Kidney (tissue), 14 donors: ENCODE measurements around the gene TLL2. TPM values are rescaled to one million over a fixed set of nuclear protein-coding genes. Genes with fewer than 3 reads are reported as not detected.

Source experiments
- DNase-seq, 5 donors: peaks; one replicate each; pipeline ENCODE4 v3.0.0-alpha.2; 2013 to 2020
- FAIRE-seq: peaks from 2 replicates; lab custom pipeline; 2012; peaks lifted over from hg19 to GRCh38; lab: Jason Lieb, UNC
- H3K27ac ChIP-seq, 2 donors: one replicate each; pipeline ENCODE4 v1.7.0; 2013; ENCODE audit warnings: low read depth in 2 of 2, low read length in 2 of 2, inconsistent platforms in 1 of 2
- H3K27me3 ChIP-seq: one replicate; pipeline ENCODE4 v1.7.1; 2013; ENCODE audit warnings: low read length, inconsistent platforms; ENCODE audit not compliant: control insufficient read depth, insufficient read depth
- H3K36me3 ChIP-seq, 3 donors: one replicate each; pipeline versions ENCODE4 v1.7.0 to v1.7.1; 2013; ENCODE audit warnings: low read length in 3 of 3, control low read depth in 1 of 3, inconsistent platforms in 1 of 3; ENCODE audit not compliant: insufficient read depth in 3 of 3, control insufficient read depth in 2 of 3
- H3K4me1 ChIP-seq, 3 donors: one replicate each; pipeline versions ENCODE4 v1.7.0 to v1.7.1; 2013; ENCODE audit warnings: low read length in 3 of 3, inconsistent platforms in 1 of 3, low read depth in 1 of 3; ENCODE audit not compliant: control insufficient read depth in 2 of 3, insufficient read depth in 2 of 3
- H3K4me3 ChIP-seq, 3 donors: one replicate each; pipeline versions ENCODE4 v1.7.0 to v1.8.1; 2013; ENCODE audit warnings: low read length in 3 of 3, control low read depth in 1 of 3, inconsistent platforms in 1 of 3
- H3K9ac ChIP-seq, 3 donors: one replicate each; pipeline versions ENCODE4 v1.7.0 to v1.7.1; 2013; ENCODE audit warnings: low read length in 3 of 3, control low read depth in 1 of 3, inconsistent platforms in 1 of 3
- H3K9me3 ChIP-seq, 3 donors: one replicate each; pipeline versions ENCODE4 v1.7.0 to v1.7.1; 2013; ENCODE audit warnings: low read length in 3 of 3, control low read depth in 1 of 3, inconsistent platforms in 1 of 3; ENCODE audit not compliant: control insufficient read depth in 2 of 3, insufficient read depth in 1 of 3
- CTCF ChIP-seq: IDR thresholded peaks from 3 replicates; pipeline ENCODE4 v1.5.1; 2012; ENCODE audit warnings: mild to moderate bottlenecking, moderate library complexity, borderline replicate concordance; ENCODE audit not compliant: insufficient read depth; ENCODE audit errors: extremely low read depth
- intact Hi-C: fragments of 100-400 bp; cut with DNase I; formaldehyde crosslinking; loops from one replicate; pipeline ENCODE4 v1.11.1; 2022
- polyA plus RNA-seq: library from polyadenylated mRNA; stranded (reverse); fragments of 350-450 nt; fragmentation: Illumina TruSeq; extraction: RNeasy Lipid Tissue Mini Kit (QIAGEN cat#74804); gene quantifications from one replicate; pipeline ENCODE4 v1.2.3, GENCODE V29; 2014; ENCODE audit warnings: low read depth, low replicate concordance; ENCODE audit not compliant: insufficient read depth
- total RNA-seq: library from RNA; stranded (reverse); fragmentation: NEBNext Ultra II Directional; extraction: Animal tissue kit (Norgen Biotek cat#: 25700); gene quantifications from one replicate; pipeline ENCODE4 v1.2.1, GENCODE V29; 2021
- donor health status: control.
- donor health status: control.
- donor health status: control.
- donor health status: control.
- donor health status: control.
- donor health status: DM: yes; HTN: yes; CAD: no.
- donor health status: Normal renal cell carcinoma (clear cell type).

TLL2 gene
- total and polyA plus RNA-seq, 2 donors from 2014 or later, result 0.39 to 0.98 TPM

GRCh38 chr10:96532523-96532922 lies 18.8 kb upstream of the TLL2 start:
- no peaks in the 10 kb centered on the region for H3K27me3 ChIP-seq
- no peak overlapping the region for H3K27ac ChIP-seq
- H3K9me3 ChIP-seq, result no peaks in the 10 kb centered on the region
- DNase-seq (no peak), FAIRE-seq (no peak)
- H3K4me1 ChIP-seq, result no peaks in the 10 kb centered on the region
- H3K36me3 ChIP-seq, result peaks cover 0 to 29% (median 16%) of the 10 kb centered on the region in 3 donors
- no peak overlapping the region for H3K4me3 ChIP-seq
- TF ChIP-seq CTCF, result no peak
- no peak overlapping the region for H3K9ac ChIP-seq
- intact Hi-C loops, result no loop called here

- H3K27ac ChIP-seq, result no peak overlapping the region
- intact Hi-C loops, result no loop called here
- no peaks in the 10 kb centered on the region for H3K27me3 ChIP-seq
These were observed 16.0 kb upstream of the TLL2 start for GRCh38 chr10:96529634-96530279.

GRCh38 chr10:96524741-96525140 lies 11.0 kb upstream of the TLL2 start:
- Histone ChIP-seq H3K4me1 (no peaks in the 10 kb centered on the region), H3K27ac (no peak overlapping the region), H3K36me3 (peaks cover 0 to 32% (median 27%) of the 10 kb centered on the region in 3 donors), H3K9me3 (no peaks in the 10 kb centered on the region), H3K4me3 (no peak overlapping the region), H3K27me3 (no peaks in the 10 kb centered on the region), H3K9ac (no peak overlapping the region)
- DNase-seq (no peak), FAIRE-seq (no peak)
- TF ChIP-seq CTCF, result no peak
- intact Hi-C loops, result no loop called here

More at GRCh38 chr10:96529634-96530279, 16.0 kb upstream of the TLL2 start:
- Histone ChIP-seq H3K4me1 (no peaks in the 10 kb centered on the region), H3K9ac (no peak overlapping the region), H3K36me3 (peaks cover 0 to 43% (median 28%) of the 10 kb centered on the region in 3 donors), H3K4me3 (no peak overlapping the region), H3K9me3 (no peaks in the 10 kb centered on the region)
- no peak for TF ChIP-seq CTCF
- FAIRE-seq, result no peak
- no peak for DNase-seq

- no peak for FAIRE-seq
- intact Hi-C loops, result no loop called here
- H3K27me3 ChIP-seq, result no peaks in the 10 kb centered on the region
- H3K9me3 ChIP-seq, result no peaks in the 10 kb centered on the region
- no peak for TF ChIP-seq CTCF
- peaks cover 0 to 14% (median 7%) of the 10 kb centered on the region in 3 donors for H3K4me1 ChIP-seq
- H3K36me3 ChIP-seq, result peaks cover 0 to 10% (median 7%) of the 10 kb centered on the region in 3 donors
- no peak overlapping the region for H3K4me3 ChIP-seq
- H3K27ac ChIP-seq, result no peak overlapping the region
- no peak overlapping the region for H3K9ac ChIP-seq
- DNase-seq, result no peak
These were observed 3.6 kb upstream of the TLL2 start for GRCh38 chr10:96517284-96517683.
